Trophoblast cell (in vitro differentiated cells and primary cell): ENCODE results near the gene SCNN1G.

Experiments used
- DNase-seq, 2 donors: peaks; one replicate each; pipeline ENCODE4 v3.0.0-alpha.2; 2016
- H2AFZ ChIP-seq: 2 replicates; pipeline ENCODE4 v1.6.1; 2013; ENCODE audit warnings: low read length, moderate library complexity, mild to moderate bottlenecking; ENCODE audit not compliant: insufficient read depth, poor library complexity
- H2AK5ac ChIP-seq: 2 replicates; pipeline ENCODE4 v1.6.1; 2013; ENCODE audit warnings: mild to moderate bottlenecking, low read length
- H2BK120ac ChIP-seq: 2 replicates; pipeline ENCODE4 v1.6.1; 2013; ENCODE audit warnings: low read length, mild to moderate bottlenecking, moderate library complexity; ENCODE audit not compliant: insufficient read depth, poor library complexity
- H2BK12ac ChIP-seq: 2 replicates; pipeline ENCODE4 v1.6.1; 2013; ENCODE audit warnings: mild to moderate bottlenecking, low read length, moderate library complexity
- H2BK5ac ChIP-seq: 2 replicates; pipeline ENCODE4 v1.6.1; 2013; ENCODE audit warnings: low read length, low read depth, moderate library complexity, mild to moderate bottlenecking; ENCODE audit not compliant: poor library complexity
- H3K14ac ChIP-seq: 2 replicates; pipeline ENCODE4 v1.6.1; 2013; ENCODE audit warnings: mild to moderate bottlenecking, low read length
- H3K18ac ChIP-seq: 2 replicates; pipeline ENCODE4 v1.6.1; 2013; ENCODE audit warnings: mild to moderate bottlenecking, low read length
- H3K23ac ChIP-seq: 2 replicates; pipeline ENCODE4 v1.6.1; 2013; ENCODE audit warnings: low read length
- H3K27ac ChIP-seq: 2 replicates; pipeline ENCODE4 v1.5.1; 2013; ENCODE audit warnings: low read depth, mild to moderate bottlenecking, inconsistent platforms, low read length, moderate library complexity
- H3K27me3 ChIP-seq: 2 replicates; pipeline ENCODE4 v1.6.1; 2013; ENCODE audit warnings: inconsistent platforms, mild to moderate bottlenecking, low read length, moderate library complexity; ENCODE audit not compliant: insufficient read depth
- H3K36me3 ChIP-seq, 2 experiments: 1 replicate in 1 of 2; 2 replicates in 1 of 2; pipeline ENCODE4 v1.6.1; 2013; ENCODE audit warnings: low read length in 2 of 2, mild to moderate bottlenecking in 2 of 2, moderate library complexity in 1 of 2; ENCODE audit not compliant: insufficient read depth in 2 of 2, control insufficient read depth in 1 of 2
- H3K4ac ChIP-seq: 2 replicates; pipeline ENCODE4 v1.6.1; 2013; ENCODE audit warnings: low read depth, mild to moderate bottlenecking, low read length, moderate library complexity
- H3K4me1 ChIP-seq, 2 experiments: 1 replicate in 1 of 2; 2 replicates in 1 of 2; pipeline ENCODE4 v1.6.1; 2013; ENCODE audit warnings: low read length in 2 of 2, mild to moderate bottlenecking in 2 of 2, moderate library complexity in 1 of 2; ENCODE audit not compliant: insufficient read depth in 2 of 2, control insufficient read depth in 1 of 2
- H3K4me2 ChIP-seq: 2 replicates; pipeline ENCODE4 v1.6.1; 2013; ENCODE audit warnings: inconsistent platforms, mild to moderate bottlenecking, low read length, moderate library complexity
- H3K4me3 ChIP-seq: 2 replicates; pipeline ENCODE4 v1.5.1; 2013; ENCODE audit warnings: mild to moderate bottlenecking, low read depth, low read length, inconsistent platforms
- H3K79me1 ChIP-seq: one replicate; pipeline ENCODE4 v1.6.1; 2013; ENCODE audit warnings: low read length
- H3K79me2 ChIP-seq: 2 replicates; pipeline ENCODE4 v1.6.1; 2013; ENCODE audit warnings: low read length, mild to moderate bottlenecking; ENCODE audit not compliant: control insufficient read depth, insufficient read depth, poor library complexity
- H3K9ac ChIP-seq: 2 replicates; pipeline ENCODE4 v1.6.1; 2013; ENCODE audit warnings: mild to moderate bottlenecking, low read length
- H3K9me3 ChIP-seq: 2 replicates; pipeline ENCODE4 v1.6.1; 2013; ENCODE audit warnings: low read depth, mild to moderate bottlenecking, control low read depth, inconsistent platforms, low read length; ENCODE audit not compliant: insufficient read depth
- H4K12ac ChIP-seq: 2 replicates; pipeline ENCODE4 v1.6.1; 2013; ENCODE audit warnings: low read depth, mild to moderate bottlenecking, low read length, moderate library complexity
- H4K8ac ChIP-seq: 2 replicates; pipeline ENCODE4 v1.6.1; 2013; ENCODE audit warnings: low read depth, mild to moderate bottlenecking, low read length, moderate library complexity
- H4K91ac ChIP-seq: one replicate; pipeline ENCODE4 v1.6.1; 2013; ENCODE audit warnings: low read depth, mild to moderate bottlenecking, low read length, moderate library complexity
- WGBS: extraction: QIAGEN DNeasy Blood & Tissue Kit; methylation state at CpG from one replicate; pipeline ENCODE4 v1.1.7; 2013; ENCODE audit warnings: missing lambda C conversion rate; ENCODE audit not compliant: insufficient read length, insufficient coverage; ENCODE audit errors: extremely low coverage; 5-methylcytosine and 5-hydroxymethylcytosine counted together

Gene SCNN1G

GRCh38 chr16:23145608-23146007 lies 36.9 kb upstream of the SCNN1G start:
- Histone ChIP-seq H3K18ac (no peak overlapping the region), H3K23ac (no peak overlapping the region), H3K27ac (no peak overlapping the region), H3K79me1 (no peaks in the 10 kb centered on the region), H3K4ac (no peak overlapping the region), H3K9me3 (peaks cover 3% of the 10 kb centered on the region), H2AK5ac (no peak overlapping the region), H4K12ac (no peak overlapping the region), H2BK12ac (no peak overlapping the region), H2AFZ (no peak overlapping the region), H3K14ac (no peak overlapping the region), H3K36me3 (no peaks in the 10 kb centered on the region), H3K79me2 (peaks cover 2% of the 10 kb centered on the region), H4K91ac (no peak overlapping the region), H3K4me2 (no peak overlapping the region), H2BK120ac (no peak overlapping the region), H3K4me3 (no peak overlapping the region), H3K27me3 (no peaks in the 10 kb centered on the region), H4K8ac (no peak overlapping the region), H2BK5ac (no peak overlapping the region), H3K9ac (no peak overlapping the region), H3K4me1 (peaks cover 4% of the 10 kb centered on the region in 2 experiments)
- DNase-seq = peak; percentile 20 to 47
- no CpG with 5 or more reads among the region's 3 CpGs for WGBS

- H2BK12ac ChIP-seq = no peak overlapping the region
- H4K91ac ChIP-seq = no peak overlapping the region
- no peak overlapping the region for H3K27ac ChIP-seq
- no peak overlapping the region for H3K4ac ChIP-seq
- no CpG with 5 or more reads among the region's 17 CpGs for WGBS
- no peak overlapping the region for H2BK120ac ChIP-seq
- H3K36me3 ChIP-seq = no peaks in the 10 kb centered on the region
- no peak overlapping the region for H3K4me2 ChIP-seq
- H3K9me3 ChIP-seq = peaks cover 3% of the 10 kb centered on the region
- peaks cover 2% of the 10 kb centered on the region for H3K79me2 ChIP-seq
- no peak overlapping the region for H3K14ac ChIP-seq
- DNase-seq = no peak
- H4K8ac ChIP-seq = no peak overlapping the region
- H3K23ac ChIP-seq = no peak overlapping the region
- H2AK5ac ChIP-seq = no peak overlapping the region
- no peaks in the 10 kb centered on the region for H3K79me1 ChIP-seq
- H2AFZ ChIP-seq = no peak overlapping the region
- no peak overlapping the region for H3K9ac ChIP-seq
- peaks cover 4% of the 10 kb centered on the region in 2 experiments for H3K4me1 ChIP-seq
- H3K4me3 ChIP-seq = peak overlapping the region; percentile 21
- no peak overlapping the region for H2BK5ac ChIP-seq
- H3K18ac ChIP-seq = no peak overlapping the region
- H3K27me3 ChIP-seq = no peaks in the 10 kb centered on the region
- H4K12ac ChIP-seq = no peak overlapping the region
These were observed 35.5 kb upstream of the SCNN1G start for GRCh38 chr16:23146877-23147601.

- no peak overlapping the region for H4K8ac ChIP-seq
- no peak overlapping the region for H3K4me3 ChIP-seq
- peaks cover 2% of the 10 kb centered on the region for H3K79me2 ChIP-seq
- no peak overlapping the region for H2BK5ac ChIP-seq
- H3K9me3 ChIP-seq = peaks cover 3% of the 10 kb centered on the region
- H3K27ac ChIP-seq = no peak overlapping the region
- no peak overlapping the region for H3K9ac ChIP-seq
- H2AK5ac ChIP-seq = no peak overlapping the region
- H4K91ac ChIP-seq = no peak overlapping the region
- WGBS = no CpG with 5 or more reads among the region's 4 CpGs
- no peak overlapping the region for H3K18ac ChIP-seq
- no peaks in the 10 kb centered on the region for H3K27me3 ChIP-seq
- H2BK120ac ChIP-seq = no peak overlapping the region
- no peak overlapping the region for H3K4ac ChIP-seq
- H2AFZ ChIP-seq = no peak overlapping the region
- no peak overlapping the region for H4K12ac ChIP-seq
- no peak overlapping the region for H2BK12ac ChIP-seq
- H3K14ac ChIP-seq = no peak overlapping the region
- H3K79me1 ChIP-seq = no peaks in the 10 kb centered on the region
- DNase-seq = no peak
- peaks cover 0 to 4% of the 10 kb centered on the region in 2 experiments for H3K4me1 ChIP-seq
- H3K23ac ChIP-seq = no peak overlapping the region
- H3K36me3 ChIP-seq = no peaks in the 10 kb centered on the region
- H3K4me2 ChIP-seq = no peak overlapping the region
These were observed 34.9 kb upstream of the SCNN1G start for GRCh38 chr16:23147666-23148065.

GRCh38 chr16:23148166-23148512 lies 34.4 kb upstream of the SCNN1G start:
- Histone ChIP-seq H3K27ac (no peak overlapping the region), H2BK120ac (no peak overlapping the region)
- no CpG with 5 or more reads among the region's 7 CpGs for WGBS

More at GRCh38 chr16:23148166-23148512, 34.4 kb upstream of the SCNN1G start:
- H3K4me1 ChIP-seq = peaks cover 0 to 4% of the 10 kb centered on the region in 2 experiments
- no peak overlapping the region for H2AFZ ChIP-seq
- H2BK12ac ChIP-seq = no peak overlapping the region
- DNase-seq = peak in 1 of 2 donors; percentile 16
- no peak overlapping the region for H3K14ac ChIP-seq
- no peaks in the 10 kb centered on the region for H3K79me1 ChIP-seq
- no peak overlapping the region for H3K9ac ChIP-seq
- no peak overlapping the region for H4K8ac ChIP-seq
- no peaks in the 10 kb centered on the region for H3K27me3 ChIP-seq
- H2AK5ac ChIP-seq = no peak overlapping the region
- peak overlapping the region; percentile 69 for H3K18ac ChIP-seq
- no peak overlapping the region for H2BK5ac ChIP-seq
- H4K91ac ChIP-seq = no peak overlapping the region
- H3K4ac ChIP-seq = no peak overlapping the region
- H3K79me2 ChIP-seq = peaks cover 2% of the 10 kb centered on the region
- peak overlapping the region; percentile 84 for H3K4me3 ChIP-seq
- no peak overlapping the region for H3K23ac ChIP-seq
- no peaks in the 10 kb centered on the region for H3K36me3 ChIP-seq
- H4K12ac ChIP-seq = peak overlapping the region; percentile 41
- peak overlapping the region; percentile 84 for H3K4me2 ChIP-seq
- H3K9me3 ChIP-seq = peaks cover 3% of the 10 kb centered on the region
